WTC11 (cell line): ENCODE data around the gene AP3M1. TPM values are rescaled to one million over a fixed set of nuclear protein-coding genes. Genes with fewer than 3 reads are reported as not detected.

Experiments used
- ATAC-seq: fragments of 200-7000 bp; cut with Tn5 transposase; 2 replicates; pipeline ENCODE4 v1.10.0; 2021; ENCODE audit warnings: mild to moderate bottlenecking, moderate library complexity
- CTCF ChIA-PET: fragments of 300-600 bp; sonication (Branson Sonifier 250); formaldehyde crosslinking; loops from one replicate; lab custom pipeline; 2021; ENCODE audit warnings: antibody characterized with exemption; lab: Charles Lee
- POLR2A ChIA-PET: fragments of 350-600 bp; sonication (Branson Sonifier 250); formaldehyde crosslinking; loops from one replicate; lab custom pipeline; 2021; ENCODE audit warnings: antibody characterized with exemption; lab: Charles Lee
- DNase-seq: peaks from one replicate; pipeline ENCODE4 v3.0.0; 2021; ENCODE audit warnings: low spot score
- H3K27ac Mint-ChIP-seq: 2 replicates; pipeline ENCODE4 v1.8.0; 2021; ENCODE audit warnings: mixed read lengths
- H3K27me3 Mint-ChIP-seq: 2 replicates; pipeline ENCODE4 v1.8.0; 2021; ENCODE audit warnings: low read depth, mild to moderate bottlenecking, moderate library complexity, mixed read lengths
- H3K36me3 Mint-ChIP-seq: 2 replicates; pipeline ENCODE4 v1.8.0; 2021; ENCODE audit warnings: mixed read lengths
- H3K4me1 Mint-ChIP-seq: 2 replicates; pipeline ENCODE4 v1.8.0; 2022; ENCODE audit warnings: mixed read lengths
- H3K4me3 Mint-ChIP-seq: 2 replicates; pipeline ENCODE4 v1.8.0; 2021; ENCODE audit warnings: mild to moderate bottlenecking, moderate library complexity, mixed read lengths
- H3K9me3 Mint-ChIP-seq: 2 replicates; pipeline ENCODE4 v1.8.0; 2021; ENCODE audit warnings: mixed read lengths
- ARID4B ChIP-seq: sonication (generic); formaldehyde crosslinking; IDR thresholded peaks from 2 replicates; pipeline ENCODE4 v1.8.0; 2023; ENCODE audit warnings: missing genetic modification reagents, mild to moderate bottlenecking, borderline replicate concordance
- CBFB ChIP-seq: sonication (generic); formaldehyde crosslinking; IDR thresholded peaks from 2 replicates; pipeline ENCODE4 v1.8.1; 2022; ENCODE audit warnings: mild to moderate bottlenecking, low read depth, missing genetic modification reagents
- E2F4 ChIP-seq: sonication (generic); formaldehyde crosslinking; IDR thresholded peaks from 2 replicates; pipeline ENCODE4 v1.8.1; 2022; ENCODE audit warnings: low read depth, mild to moderate bottlenecking, moderate library complexity, missing genetic modification reagents, borderline replicate concordance
- ELF4 ChIP-seq: sonication (generic); formaldehyde crosslinking; IDR thresholded peaks from 2 replicates; pipeline ENCODE4 v1.8.1; 2022; ENCODE audit warnings: low read depth, mild to moderate bottlenecking, moderate library complexity, missing genetic modification reagents
- EMX1 ChIP-seq: fragments of 250-450 bp; sonication (Bioruptor Pico); IDR thresholded peaks from 2 replicates; pipeline ENCODE4 v1.8.0; 2021; ENCODE audit warnings: mild to moderate bottlenecking
- ETV6 ChIP-seq: sonication (generic); formaldehyde crosslinking; IDR thresholded peaks from 2 replicates; pipeline ENCODE4 v1.8.1; 2022; ENCODE audit warnings: mild to moderate bottlenecking, missing genetic modification reagents
- FOXJ3 ChIP-seq: sonication (generic); formaldehyde crosslinking; IDR thresholded peaks from 2 replicates; pipeline ENCODE4 v1.9.0; 2021; ENCODE audit warnings: missing genetic modification reagents, mild to moderate bottlenecking, borderline replicate concordance
- FOXP1 ChIP-seq: sonication (generic); formaldehyde crosslinking; IDR thresholded peaks from 2 replicates; pipeline ENCODE4 v1.8.0; 2022; ENCODE audit warnings: missing genetic modification reagents, mild to moderate bottlenecking, moderate library complexity, borderline replicate concordance
- FOXP4 ChIP-seq: sonication (generic); formaldehyde crosslinking; IDR thresholded peaks from 2 replicates; pipeline ENCODE4 v1.8.0; 2022; ENCODE audit warnings: mild to moderate bottlenecking, missing genetic modification reagents
- HMGA2 ChIP-seq: fragments of 250-450 bp; sonication (Bioruptor Pico); IDR thresholded peaks from 2 replicates; pipeline ENCODE4 v1.4.0; 2021; ENCODE audit warnings: mild to moderate bottlenecking, moderate library complexity
- PRRX2 ChIP-seq: fragments of 250-450 bp; sonication (Bioruptor Pico); IDR thresholded peaks from 2 replicates; pipeline ENCODE4 v1.8.0; 2021; ENCODE audit warnings: mild to moderate bottlenecking
- TEAD4 ChIP-seq: sonication (generic); formaldehyde crosslinking; IDR thresholded peaks from 2 replicates; pipeline ENCODE4 v1.8.0; 2022; ENCODE audit warnings: mild to moderate bottlenecking, missing genetic modification reagents
- ZBTB21 ChIP-seq: sonication (generic); formaldehyde crosslinking; IDR thresholded peaks from 2 replicates; pipeline ENCODE4 v1.8.1; 2023; ENCODE audit warnings: mild to moderate bottlenecking, missing genetic modification reagents, borderline replicate concordance
- ZNF121 ChIP-seq: sonication (generic); formaldehyde crosslinking; IDR thresholded peaks from 2 replicates; pipeline ENCODE4 v1.8.0; 2023; ENCODE audit warnings: missing genetic modification reagents
- ZNF138 ChIP-seq: sonication (generic); formaldehyde crosslinking; conservative IDR thresholded peaks from 2 replicates; pipeline ENCODE4 v1.8.1; 2022; ENCODE audit warnings: mild to moderate bottlenecking, moderate library complexity, missing genetic modification reagents
- ZNF671 ChIP-seq: fragments of 250-450 bp; sonication (Bioruptor Pico); IDR thresholded peaks from 2 replicates; pipeline ENCODE4 v1.8.0; 2021; ENCODE audit warnings: mild to moderate bottlenecking
- total RNA-seq: library from RNA; stranded (reverse); gene quantifications from 3 replicates; pipeline ENCODE4 v1.2.3, GENCODE V29; 2021
- TF ChIP-seq, protein P1 (sequence below): sonication (generic); formaldehyde crosslinking; IDR thresholded peaks from 2 replicates; pipeline ENCODE4 v1.8.0; 2023; ENCODE audit warnings: mild to moderate bottlenecking, missing genetic modification reagents
- TF ChIP-seq, protein P2 (sequence below): sonication (generic); formaldehyde crosslinking; IDR thresholded peaks from 2 replicates; pipeline ENCODE4 v1.8.1; 2022; ENCODE audit warnings: mild to moderate bottlenecking, missing genetic modification reagents, moderate library complexity, borderline replicate concordance
- TF ChIP-seq, protein P3 (sequence below): fragments of 250-450 bp; sonication (Bioruptor Pico); IDR thresholded peaks from 2 replicates; pipeline ENCODE4 v2.1.2; 2022; ENCODE audit warnings: mild to moderate bottlenecking, moderate library complexity

Gene AP3M1
- total RNA-seq, 1 experiment from 2014 or later = 37.3 TPM

DNA sequence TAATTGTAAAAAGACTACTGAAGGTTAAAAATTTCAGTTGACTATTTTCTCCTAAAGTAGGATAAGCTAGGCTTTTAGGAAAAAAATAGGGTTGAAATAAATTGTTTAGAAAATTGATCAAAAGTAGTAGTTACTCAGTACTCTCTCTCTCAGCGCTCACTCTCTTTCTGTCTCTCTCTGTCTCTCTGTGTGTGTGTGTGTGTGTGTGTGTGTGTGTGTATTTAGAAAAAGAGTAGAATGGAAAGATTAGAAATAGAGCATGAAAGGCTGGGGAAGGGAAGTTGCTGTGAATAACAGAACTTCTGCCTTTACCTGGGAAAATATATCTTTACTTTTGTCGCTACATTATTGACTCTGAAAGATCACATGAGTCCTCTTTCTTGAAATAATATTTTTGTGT is 21.0 kb upstream of the AP3M1 start:
- peaks cover 8% of the 10 kb centered on the region for H3K4me1 Mint-ChIP-seq
- POLR2A ChIA-PET = no interaction called here
- DNase-seq = no peak
- H3K4me3 Mint-ChIP-seq = no peak overlapping the region
- TF ChIP-seq, protein P1, sequence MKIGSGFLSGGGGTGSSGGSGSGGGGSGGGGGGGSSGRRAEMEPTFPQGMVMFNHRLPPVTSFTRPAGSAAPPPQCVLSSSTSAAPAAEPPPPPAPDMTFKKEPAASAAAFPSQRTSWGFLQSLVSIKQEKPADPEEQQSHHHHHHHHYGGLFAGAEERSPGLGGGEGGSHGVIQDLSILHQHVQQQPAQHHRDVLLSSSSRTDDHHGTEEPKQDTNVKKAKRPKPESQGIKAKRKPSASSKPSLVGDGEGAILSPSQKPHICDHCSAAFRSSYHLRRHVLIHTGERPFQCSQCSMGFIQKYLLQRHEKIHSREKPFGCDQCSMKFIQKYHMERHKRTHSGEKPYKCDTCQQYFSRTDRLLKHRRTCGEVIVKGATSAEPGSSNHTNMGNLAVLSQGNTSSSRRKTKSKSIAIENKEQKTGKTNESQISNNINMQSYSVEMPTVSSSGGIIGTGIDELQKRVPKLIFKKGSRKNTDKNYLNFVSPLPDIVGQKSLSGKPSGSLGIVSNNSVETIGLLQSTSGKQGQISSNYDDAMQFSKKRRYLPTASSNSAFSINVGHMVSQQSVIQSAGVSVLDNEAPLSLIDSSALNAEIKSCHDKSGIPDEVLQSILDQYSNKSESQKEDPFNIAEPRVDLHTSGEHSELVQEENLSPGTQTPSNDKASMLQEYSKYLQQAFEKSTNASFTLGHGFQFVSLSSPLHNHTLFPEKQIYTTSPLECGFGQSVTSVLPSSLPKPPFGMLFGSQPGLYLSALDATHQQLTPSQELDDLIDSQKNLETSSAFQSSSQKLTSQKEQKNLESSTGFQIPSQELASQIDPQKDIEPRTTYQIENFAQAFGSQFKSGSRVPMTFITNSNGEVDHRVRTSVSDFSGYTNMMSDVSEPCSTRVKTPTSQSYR (CRISPR knock-in tag) = no peak
- no peak for TF ChIP-seq ETV6 (CRISPR knock-in tag)
- no peak for TF ChIP-seq ELF4 (CRISPR knock-in tag)
- no peak for TF ChIP-seq ARID4B
- no peak for TF ChIP-seq ZNF671 (CRISPR knock-in tag)
- no peak for TF ChIP-seq HMGA2 (CRISPR knock-in tag)
- TF ChIP-seq FOXP1 (CRISPR knock-in tag) = no peak
- no peak for TF ChIP-seq E2F4 (CRISPR knock-in tag)
- TF ChIP-seq TEAD4 (CRISPR knock-in tag) = no peak
- TF ChIP-seq, protein P2, sequence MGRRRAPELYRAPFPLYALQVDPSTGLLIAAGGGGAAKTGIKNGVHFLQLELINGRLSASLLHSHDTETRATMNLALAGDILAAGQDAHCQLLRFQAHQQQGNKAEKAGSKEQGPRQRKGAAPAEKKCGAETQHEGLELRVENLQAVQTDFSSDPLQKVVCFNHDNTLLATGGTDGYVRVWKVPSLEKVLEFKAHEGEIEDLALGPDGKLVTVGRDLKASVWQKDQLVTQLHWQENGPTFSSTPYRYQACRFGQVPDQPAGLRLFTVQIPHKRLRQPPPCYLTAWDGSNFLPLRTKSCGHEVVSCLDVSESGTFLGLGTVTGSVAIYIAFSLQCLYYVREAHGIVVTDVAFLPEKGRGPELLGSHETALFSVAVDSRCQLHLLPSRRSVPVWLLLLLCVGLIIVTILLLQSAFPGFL (CRISPR knock-in tag) = no peak
- no peak for TF ChIP-seq PRRX2 (CRISPR knock-in tag)
- no peak for TF ChIP-seq EMX1
- TF ChIP-seq, all 79 proteins: peak for 0
- Mint-ChIP-seq H3K27me3 (no peaks in the 10 kb centered on the region), H3K36me3 (no peaks in the 10 kb centered on the region), H3K27ac (peak overlapping the region; percentile 14; the same call in 1 of the 2 replicates), H3K9me3 (no peaks in the 10 kb centered on the region)
- CTCF ChIA-PET = no interaction called here
- ATAC-seq = no peak

DNA sequence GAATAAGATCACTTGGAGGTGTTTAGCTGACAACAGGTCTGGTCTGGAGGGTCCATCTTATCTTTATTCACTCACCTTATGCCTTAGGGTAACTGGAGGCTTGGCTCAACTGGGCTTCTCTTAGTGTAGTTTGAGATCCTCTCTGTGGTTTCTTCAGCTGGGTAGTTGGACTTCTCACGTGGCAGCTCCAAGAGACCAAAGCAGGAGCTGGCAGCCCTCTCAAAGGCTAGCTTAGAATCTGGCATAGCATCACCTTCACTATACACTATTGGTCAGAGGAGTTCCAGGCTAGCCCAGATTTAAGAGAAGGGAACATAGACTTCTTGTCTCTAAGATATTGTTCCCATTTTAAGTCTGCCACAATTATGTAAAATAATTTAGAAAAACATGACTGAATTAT is 16.8 kb upstream of the AP3M1 start:
- ChIA-PET POLR2A (interaction anchor here (0.6 to 1.2 kb wide), 3 partner anchors 9 to 959 kb away, joined by 4 to 9 read pairs (median 5); partner anchors contain the start of genes ADK and AP3M1), CTCF (interaction anchor here (1.1 kb wide), 1 partner anchor 867 kb away, joined by 5 read pairs; no protein-coding TSS in a partner anchor)
- no peaks in the 10 kb centered on the region for H3K36me3 Mint-ChIP-seq
- peak overlapping the region; percentile 41; the same call in 1 of the 2 replicates for H3K27ac Mint-ChIP-seq
- peaks cover 6% of the 10 kb centered on the region for H3K4me1 Mint-ChIP-seq
- H3K9me3 Mint-ChIP-seq = no peaks in the 10 kb centered on the region
- ATAC-seq = no peak
- no peaks in the 10 kb centered on the region for H3K27me3 Mint-ChIP-seq
- H3K4me3 Mint-ChIP-seq = no peak overlapping the region
- DNase-seq = no peak
- no peak for TF ChIP-seq ZNF121 (CRISPR knock-in tag)
- TF ChIP-seq, protein P3, sequence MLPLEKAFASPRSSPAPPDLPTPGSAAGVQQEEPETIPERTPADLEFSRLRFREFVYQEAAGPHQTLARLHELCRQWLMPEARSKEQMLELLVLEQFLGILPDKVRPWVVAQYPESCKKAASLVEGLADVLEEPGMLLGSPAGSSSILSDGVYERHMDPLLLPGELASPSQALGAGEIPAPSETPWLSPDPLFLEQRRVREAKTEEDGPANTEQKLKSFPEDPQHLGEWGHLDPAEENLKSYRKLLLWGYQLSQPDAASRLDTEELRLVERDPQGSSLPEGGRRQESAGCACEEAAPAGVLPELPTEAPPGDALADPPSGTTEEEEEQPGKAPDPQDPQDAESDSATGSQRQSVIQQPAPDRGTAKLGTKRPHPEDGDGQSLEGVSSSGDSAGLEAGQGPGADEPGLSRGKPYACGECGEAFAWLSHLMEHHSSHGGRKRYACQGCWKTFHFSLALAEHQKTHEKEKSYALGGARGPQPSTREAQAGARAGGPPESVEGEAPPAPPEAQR (CRISPR knock-in tag) = no peak
- TF ChIP-seq ELF4 (CRISPR knock-in tag) = no peak
- TF ChIP-seq ZNF138 (CRISPR knock-in tag) = no peak
- TF ChIP-seq CBFB (CRISPR knock-in tag) = no peak
- no peak for TF ChIP-seq FOXP1 (CRISPR knock-in tag)
- TF ChIP-seq FOXJ3 = no peak
- no peak for TF ChIP-seq ZBTB21 (CRISPR knock-in tag)
- TF ChIP-seq, protein P2 (CRISPR knock-in tag) = no peak
- TF ChIP-seq FOXP4 (CRISPR knock-in tag) = no peak
